ENCODE results near the gene ELOVL5.

ELOVL5 gene

DNA sequence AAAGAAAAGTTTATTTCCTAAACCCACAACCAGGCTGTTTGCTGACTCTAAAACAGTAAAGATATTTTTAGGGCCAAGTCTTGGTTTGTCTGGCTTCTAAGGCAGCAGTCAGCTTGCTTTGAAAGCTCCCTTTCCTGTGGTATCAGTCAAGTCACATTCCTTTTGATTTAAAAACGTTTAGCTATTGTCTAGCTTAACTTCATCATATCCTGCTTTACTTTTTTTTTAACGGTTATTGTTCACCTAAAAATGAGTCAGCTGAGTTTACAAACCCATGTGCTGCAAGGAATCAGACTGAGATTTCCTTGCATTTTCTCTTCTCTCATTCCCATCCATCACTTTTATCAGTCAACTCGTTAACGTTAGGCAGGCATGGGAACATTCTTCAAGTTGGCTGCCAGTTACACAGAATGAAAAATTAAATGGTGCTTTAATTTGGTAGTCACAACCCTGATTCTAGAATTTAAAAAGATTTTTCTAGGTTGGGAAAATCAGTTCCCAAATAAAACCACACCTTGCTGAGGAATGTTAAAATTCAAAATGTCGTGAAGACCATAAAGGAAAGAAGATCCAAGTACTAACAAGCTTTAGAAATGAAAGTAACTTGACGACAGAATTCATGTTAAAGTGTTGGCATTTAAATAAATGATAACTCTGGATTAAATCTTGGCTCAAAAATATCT, 45.9 kb downstream of the ELOVL5 start:
- DNase-seq = peak in 1 of 2 donors; percentile 74

DNA sequence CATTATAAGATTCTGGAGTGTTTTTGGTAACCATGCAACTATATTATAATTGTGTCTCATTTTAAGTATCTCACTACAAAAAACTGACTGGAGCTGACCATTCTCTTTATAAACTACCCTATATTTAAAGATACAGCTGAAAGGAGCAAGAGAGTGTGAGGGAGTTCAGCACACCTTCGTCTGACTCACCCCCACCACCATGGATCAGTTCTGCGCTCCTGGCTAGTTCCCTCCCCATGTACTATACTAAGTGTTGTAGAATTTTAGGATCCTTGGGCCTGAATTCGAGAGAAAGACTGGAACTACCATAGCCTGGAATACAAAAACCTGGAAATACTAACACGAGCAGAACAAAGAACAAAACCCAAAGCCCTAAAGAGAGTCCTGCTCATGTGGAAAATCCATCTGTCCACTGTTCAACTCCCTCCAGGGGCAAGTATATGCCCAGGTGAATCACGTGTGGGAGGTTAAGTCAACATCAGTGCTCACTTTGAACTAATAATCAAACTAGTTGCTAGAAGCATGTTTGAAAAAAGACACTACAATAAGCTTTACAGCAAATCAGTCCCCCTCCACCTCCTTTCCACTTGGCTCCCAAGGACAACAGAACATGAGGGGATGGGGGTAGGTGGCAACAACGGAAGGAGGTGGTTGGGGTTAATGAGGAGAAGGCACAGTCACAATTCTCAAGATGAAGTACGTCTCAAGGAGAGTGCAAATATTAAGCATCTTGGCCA, 46.8 kb downstream of the ELOVL5 start:
- DNase-seq = no peak

GRCh38 chr6:53300656-53301551, 47.8 kb downstream of the ELOVL5 start:
- peak; percentile 57 to 63 for DNase-seq

- DNase-seq = no peak
Observed at GRCh38 chr6:53299331-53300005, 49.3 kb downstream of the ELOVL5 start.

GRCh38 chr6:53297004-53297403, 51.7 kb downstream of the ELOVL5 start:
- DNase-seq = no peak

- no peak for DNase-seq
Observed at GRCh38 chr6:53295176-53295575, 53.6 kb downstream of the ELOVL5 start.

- no peak for DNase-seq
Observed at GRCh38 chr6:53294611-53295010, 54.1 kb downstream of the ELOVL5 start.

- peak in 1 of 2 donors; percentile 30 for DNase-seq
Observed at GRCh38 chr6:53294095-53294494, 54.7 kb downstream of the ELOVL5 start.

DNA sequence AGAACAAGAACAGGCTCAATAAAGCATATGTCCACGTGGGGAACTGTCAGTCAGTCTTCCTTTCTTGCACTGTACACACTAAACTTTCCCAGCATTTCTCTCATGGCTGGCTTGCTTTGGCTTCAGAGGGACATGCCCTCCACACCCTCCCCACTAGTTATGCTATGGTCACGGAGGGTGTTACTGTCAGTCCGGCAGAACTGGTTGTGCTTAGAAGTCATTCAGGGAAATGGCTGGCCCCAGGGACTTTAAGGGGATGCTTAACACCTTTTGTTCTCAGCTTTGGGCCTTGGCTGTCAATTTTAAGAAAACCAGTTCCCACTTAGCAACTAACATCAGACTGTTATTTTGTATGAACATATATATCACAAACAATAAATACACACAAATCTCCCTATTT, 55.1 kb downstream of the ELOVL5 start:
- no peak for DNase-seq

DNA sequence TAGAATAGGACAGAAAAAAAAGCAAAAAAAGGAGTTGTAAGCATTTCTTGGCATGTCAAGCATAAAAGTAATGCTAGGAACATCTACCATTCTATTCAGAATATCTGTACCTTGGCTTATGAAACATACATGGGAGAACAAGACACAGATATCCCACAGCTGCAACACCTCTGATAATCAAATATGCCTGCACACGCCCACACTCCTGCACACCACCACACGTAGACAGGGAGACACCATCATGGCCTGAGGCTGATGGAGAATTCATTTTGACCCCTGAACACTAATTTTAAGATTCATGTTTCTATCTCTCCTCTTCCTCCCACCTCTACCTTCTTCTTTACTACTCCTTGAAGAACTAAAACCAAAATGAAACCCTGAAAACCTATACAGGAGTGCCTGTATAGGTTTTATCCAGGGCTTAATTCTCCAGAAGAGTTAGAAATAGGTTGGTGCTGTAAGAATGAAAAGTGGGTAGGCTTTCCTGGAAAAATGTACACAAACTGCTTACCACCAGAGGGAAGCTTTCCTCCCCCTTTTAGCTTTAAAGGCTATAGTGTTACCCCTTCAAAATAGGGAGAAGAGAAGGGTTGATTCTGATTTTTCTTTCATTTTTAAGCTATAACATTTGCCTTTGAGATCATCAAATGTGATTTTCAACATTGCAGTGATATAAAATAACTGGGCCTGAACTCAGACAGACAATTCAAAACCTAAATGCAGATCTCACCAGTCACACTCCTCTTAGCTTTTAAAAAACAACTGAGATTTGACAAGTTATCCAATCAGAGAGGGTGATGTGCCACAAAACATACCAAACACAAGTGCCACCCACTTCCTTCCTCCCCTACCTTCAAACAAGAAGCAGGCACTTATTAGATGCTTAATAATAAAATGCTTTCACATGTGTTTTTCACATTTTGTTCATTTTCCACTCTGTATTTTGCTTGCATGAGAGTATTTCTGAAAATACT, 57.9 kb downstream of the ELOVL5 start:
- peak; percentile 37 to 76 for DNase-seq

- no peak for DNase-seq
Observed at GRCh38 chr6:53287336-53288225, 61.2 kb downstream of the ELOVL5 start.

DNA sequence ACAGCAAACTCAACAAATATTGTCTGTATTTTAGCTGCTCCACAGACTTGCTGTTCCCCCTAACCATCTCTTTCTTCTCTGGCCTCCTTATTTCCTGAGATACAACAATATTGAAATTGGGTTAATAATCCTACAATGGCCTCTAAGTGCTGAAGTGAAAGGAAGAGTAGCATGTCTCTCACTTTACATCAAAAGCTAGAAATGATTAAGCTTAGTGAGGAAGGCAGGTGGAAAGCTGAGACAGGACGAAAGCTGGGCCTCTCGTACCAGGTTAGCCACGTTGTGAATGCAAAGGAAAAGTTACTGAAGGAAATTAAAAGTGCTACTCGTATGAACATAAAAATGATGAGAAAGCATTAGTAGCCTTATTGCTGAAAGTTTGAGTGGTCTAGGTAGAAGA, 63.8 kb downstream of the ELOVL5 start:
- DNase-seq = peak in 1 of 2 donors; percentile 19

- DNase-seq = no peak
Observed at GRCh38 chr6:53282741-53283140, 66.0 kb downstream of the ELOVL5 start.

GRCh38 chr6:53282234-53282633, 66.5 kb downstream of the ELOVL5 start:
- no peak for DNase-seq

DNA sequence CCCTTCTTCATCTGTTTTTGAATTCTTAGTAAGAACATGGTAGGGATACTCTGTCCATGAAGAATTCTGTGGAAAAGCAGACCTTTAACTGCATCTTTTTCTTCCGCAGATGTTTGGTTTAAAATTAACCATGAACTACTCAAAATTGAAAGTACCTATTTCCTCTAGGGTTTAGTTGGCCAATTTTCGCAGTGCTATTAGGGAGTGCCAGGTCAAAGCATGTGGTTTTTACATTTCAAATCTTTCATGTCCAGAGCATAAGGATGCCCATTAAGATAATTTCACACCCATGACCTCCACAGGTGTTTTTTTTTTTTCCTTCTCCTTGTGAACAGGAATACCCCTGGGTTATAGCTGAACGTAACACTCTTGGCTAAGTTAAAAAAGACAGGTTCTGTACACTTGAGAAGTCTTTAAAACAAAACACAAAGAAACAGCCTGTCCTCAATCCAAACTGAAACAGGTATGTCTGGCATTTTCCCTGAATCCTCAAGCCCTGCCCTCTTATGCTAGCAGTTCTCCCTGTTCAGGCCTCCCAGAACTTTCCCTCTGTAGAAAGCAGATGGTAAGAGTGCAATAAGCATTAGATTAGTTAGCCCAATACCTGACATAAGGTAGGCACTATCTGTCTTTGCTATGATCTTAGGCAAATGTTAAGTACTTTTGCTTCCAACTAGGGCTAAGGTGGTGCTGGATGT, 67.1 kb downstream of the ELOVL5 start:
- no peak for DNase-seq

DNA sequence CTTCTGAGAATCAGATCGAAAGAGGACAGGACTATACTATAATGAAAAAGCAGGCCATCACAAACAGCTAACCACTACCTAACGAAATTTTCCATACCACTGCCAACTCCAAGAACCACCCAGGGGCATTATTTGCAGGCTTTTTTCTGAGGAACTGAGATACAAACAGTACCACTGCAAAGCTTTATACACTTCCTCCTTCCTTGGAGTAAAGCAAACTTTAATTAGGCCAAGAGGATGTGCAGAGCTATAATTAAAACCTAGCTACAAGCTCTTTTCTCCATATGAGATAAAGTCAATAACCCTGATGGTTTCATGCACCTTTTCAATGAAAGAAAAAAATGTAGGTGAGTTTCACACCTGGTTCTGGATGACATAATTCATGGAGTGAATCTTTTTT, 68.5 kb downstream of the ELOVL5 start:
- DNase-seq = no peak

GRCh38 chr6:53279293-53279692, 69.5 kb downstream of the ELOVL5 start:
- DNase-seq = no peak

DNA sequence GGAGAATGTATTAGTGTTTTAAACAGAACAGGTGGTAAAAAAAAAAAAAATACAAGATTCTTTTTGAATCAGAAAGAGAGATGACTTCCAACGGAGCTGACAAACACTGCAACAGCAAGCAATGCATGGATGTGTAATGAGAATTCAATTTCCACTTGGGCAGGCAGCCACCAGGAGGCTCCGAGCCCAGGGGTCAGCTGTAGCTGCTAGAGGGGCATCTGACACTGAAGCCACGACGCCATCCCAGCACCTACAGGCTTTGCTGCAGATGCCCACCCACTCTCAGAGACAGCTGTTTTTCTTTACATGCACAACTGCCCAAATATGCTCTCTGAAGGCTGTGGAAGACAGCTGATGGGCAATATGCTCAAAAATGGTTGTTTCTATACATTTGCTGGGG, 75.4 kb downstream of the ELOVL5 start:
- no peak for DNase-seq

DNA sequence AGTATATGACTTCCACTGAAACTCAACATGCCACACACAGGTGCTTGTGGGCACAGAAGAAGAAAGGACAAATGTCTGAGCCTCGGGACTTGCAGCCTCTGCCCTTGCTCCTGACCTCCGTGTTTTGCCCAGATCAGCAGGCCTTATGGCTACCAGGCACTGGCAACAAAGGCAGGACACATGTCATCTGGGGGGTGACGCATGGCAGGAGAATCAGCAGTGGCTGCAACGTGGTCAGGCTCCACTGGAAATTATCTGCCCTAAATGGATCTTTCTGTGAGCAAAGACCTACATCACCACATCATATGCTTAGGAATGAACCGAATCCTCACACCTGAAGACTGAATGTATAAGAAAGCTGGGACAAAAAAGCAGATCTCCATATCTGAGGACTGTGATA, 78.9 kb downstream of the ELOVL5 start:
- DNase-seq = no peak
